Vagina (tissue), 2 donors: Measurements from ENCODE around the gene INF2.
"Not testable (repeated sequence)": the region's sequence is repeated elsewhere in the genome, so short reads cannot be mapped to it uniquely, and the experiment has no call there.

ENCODE experiments used
- CTCF ChIP-seq, 3 experiments: fragments of 450-650 bp in 2 of 3; fragments of 200-600 bp in 1 of 3; sonication (generic) in 1 of 3; IDR thresholded peaks; one replicate each; pipeline ENCODE4 v1.5.1; 2017 to 2019; ENCODE audit warnings: antibody characterized with exemption in 3 of 3, mild to moderate bottlenecking in 2 of 3, moderate library complexity in 2 of 3
- POLR2A ChIP-seq, 2 donors: fragments of 450-650 bp; IDR thresholded peaks; one replicate each; pipeline ENCODE4 v1.6.1; 2017; ENCODE audit warnings: antibody characterized with exemption in 2 of 2, mild to moderate bottlenecking in 2 of 2, moderate library complexity in 2 of 2

DNA sequence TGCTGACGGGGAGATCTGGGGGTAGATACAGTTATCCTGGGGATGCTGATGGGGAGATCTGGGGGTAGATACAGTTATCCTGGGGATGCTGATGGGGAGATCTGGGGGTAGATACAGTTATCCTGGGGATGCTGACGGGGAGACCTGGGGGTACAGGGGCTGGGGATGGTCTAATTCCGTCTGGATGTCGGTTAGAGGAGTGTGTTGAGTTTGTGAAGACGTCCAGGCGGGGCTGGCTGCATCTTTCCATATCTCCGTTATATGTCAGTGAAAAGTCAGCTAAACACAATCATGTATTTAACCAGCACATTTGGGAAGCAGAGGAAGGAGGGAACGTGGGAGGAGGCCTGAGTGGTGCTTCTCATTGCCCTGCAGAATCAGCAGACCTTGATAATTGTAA is 17.3 kb upstream of the INF2 start:
- TF ChIP-seq CTCF, POLR2A (IDR thresholded peaks at IDR 0.05): not testable (repeated sequence)
